HG03469 (cell line): Measurements from ENCODE around the gene SLAMF8.

Experiments
- ATAC-seq: cut with Tn5 transposase; IDR thresholded peaks from one replicate; pipeline ENCODE4 v1.9.1; 2021; ENCODE audit warnings: mild to moderate bottlenecking, moderate library complexity, moderate number of reproducible peaks; ENCODE audit not compliant: unreplicated experiment

Gene SLAMF8

DNA sequence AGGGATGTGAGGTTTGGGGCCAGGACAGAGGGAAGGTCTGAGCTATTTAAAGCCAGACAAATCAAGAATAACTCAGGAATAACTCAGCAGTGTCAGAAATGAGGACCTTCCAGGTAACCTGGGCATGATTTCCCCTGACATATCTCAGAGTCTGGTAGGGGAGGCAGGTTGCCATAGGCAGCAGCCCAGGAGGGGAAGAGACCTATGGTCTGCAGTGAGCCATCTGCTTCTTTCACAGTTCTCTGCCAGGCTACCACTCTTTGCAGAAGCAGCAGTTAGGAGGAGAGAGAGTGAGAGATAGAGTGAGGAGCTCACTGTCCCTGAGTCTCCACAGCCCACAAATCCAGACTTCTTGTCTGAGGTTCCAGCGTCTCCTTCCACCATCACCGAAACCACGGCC lies 42.1 kb downstream of the SLAMF8 start:
- no peak for ATAC-seq

DNA sequence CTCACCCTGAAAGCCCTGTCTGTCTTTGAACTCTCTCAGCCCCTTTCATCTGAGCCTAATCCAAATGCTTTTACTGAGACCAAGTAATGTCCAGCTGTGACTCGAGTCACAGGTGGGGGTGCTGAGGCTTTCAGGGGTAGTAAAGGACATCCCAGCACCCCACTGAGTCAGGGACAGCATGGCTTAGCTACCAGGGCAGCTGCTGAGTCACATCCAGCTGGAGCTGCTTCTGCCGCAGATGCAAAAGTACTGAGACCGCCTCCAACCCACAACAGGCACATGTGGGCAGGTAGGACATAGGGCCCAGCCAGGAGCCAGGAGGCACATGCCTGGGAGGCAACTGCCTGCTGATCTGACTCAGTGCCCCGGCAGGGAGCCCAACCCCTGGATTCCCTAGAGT lies 42.5 kb downstream of the SLAMF8 start:
- ATAC-seq = peak; percentile 67

DNA sequence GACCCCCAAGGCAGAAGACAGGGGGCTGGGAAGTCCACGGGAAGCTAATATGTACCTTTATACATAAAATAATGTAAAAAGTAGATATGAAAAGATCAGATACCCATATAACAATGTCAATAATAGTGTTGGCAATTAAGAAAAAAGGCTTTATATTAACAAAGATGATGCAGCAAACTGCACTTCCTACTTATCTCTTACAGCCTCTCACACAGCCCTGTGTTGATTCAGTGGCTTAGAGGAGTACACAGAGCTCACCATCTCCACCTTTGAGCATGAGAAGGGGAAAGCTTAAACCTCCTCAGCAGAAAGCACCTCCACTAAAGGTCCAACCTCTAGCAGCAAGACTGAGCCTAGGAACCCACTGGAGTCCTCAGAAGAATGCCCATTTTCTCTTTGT lies 42.9 kb downstream of the SLAMF8 start:
- ATAC-seq = no peak

DNA sequence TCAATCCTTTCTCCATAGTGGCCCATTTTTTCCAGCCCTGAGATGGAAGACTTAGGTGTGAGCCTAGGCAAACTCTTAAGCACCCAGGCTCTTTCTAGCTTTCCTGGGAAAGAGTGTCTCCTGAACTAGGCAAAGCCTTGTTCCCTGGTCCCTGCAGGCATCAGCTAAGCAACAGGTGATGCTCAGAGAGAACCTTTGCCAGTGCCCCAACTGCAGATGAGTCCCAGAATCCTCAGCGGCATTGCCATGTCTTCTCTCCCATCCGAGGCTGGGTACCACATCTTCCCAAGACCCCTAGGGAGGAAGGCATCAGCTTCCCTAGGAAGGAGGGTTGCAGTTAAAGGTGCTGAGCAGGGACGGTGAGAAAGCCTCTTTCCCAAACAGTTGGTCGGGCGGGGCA lies 44.0 kb downstream of the SLAMF8 start:
- ATAC-seq = no peak

DNA sequence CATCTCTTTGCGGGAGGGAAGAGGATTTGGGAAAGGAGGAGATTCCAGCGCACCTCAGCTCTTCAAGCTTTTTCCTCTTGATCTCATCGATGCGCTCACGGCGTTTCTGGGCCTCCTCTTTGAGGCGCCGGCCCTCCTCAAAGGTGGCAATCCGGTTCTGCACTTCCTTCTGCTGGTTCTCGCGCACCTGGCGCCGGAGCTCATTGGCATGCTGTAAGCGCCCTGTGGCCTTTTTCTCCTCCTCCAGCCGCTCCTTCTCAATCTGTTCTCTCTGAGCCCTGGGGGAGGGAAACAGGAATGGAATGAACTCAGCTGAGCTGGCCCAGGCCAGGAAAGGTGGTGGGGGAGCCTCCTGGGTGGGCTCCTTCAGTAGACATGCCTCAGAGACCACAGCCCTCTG lies 46.2 kb downstream of the SLAMF8 start:
- ATAC-seq = no peak

GRCh38 chr1:159873530-159874143 lies 47.0 kb downstream of the SLAMF8 start:
- no peak for ATAC-seq

DNA sequence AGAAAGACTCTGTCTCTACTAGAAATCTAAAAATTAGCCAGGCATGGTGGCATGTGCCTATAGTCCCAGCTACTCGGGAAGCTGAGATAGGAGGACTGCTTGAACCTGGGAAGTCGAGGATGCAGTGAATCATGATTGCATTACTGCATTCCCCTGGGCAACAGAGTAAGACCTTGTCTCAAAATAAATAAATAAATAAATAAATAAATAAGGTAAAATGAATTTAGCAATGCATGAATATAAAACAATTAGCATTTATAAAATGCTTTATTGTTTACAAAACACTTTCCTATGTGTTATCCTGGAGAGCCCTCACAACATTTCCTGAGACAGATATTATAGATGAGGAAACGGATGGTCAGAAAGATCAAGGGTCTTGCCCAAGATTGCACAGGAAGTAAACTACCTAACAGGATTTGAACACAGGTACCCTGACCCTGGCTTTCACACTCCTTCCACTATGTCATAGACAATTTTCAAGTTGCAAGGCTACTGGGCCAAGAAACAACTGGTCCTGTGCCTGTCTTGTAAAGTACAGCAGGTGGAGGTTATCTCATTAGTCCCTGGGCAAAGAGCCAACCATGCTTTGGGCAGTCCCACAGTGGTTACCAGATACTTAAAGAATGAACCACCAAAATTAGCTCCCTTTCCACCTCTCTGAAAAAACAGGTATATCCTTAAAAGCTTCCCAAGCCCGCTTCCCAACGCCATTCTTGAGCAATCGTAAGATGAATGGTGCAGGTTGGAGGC lies 51.2 kb downstream of the SLAMF8 start:
- no peak for ATAC-seq

DNA sequence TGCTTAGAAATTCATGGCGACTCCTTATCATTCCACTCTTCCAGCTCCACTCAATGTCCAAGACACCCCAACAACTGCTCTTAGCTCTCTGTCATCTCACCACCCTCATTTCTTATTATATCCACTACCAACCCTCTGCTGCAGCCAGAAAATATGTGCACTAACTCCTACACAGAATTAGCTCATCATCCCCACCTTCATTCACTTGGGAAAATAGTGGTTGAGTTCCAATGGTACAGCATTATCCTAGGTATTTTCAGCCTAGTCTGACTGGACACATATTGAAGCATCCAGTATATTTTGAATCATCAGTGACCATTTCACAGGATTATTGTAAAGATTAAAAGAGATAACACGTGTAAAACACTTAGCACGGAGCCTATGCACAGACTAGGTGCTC lies 52.5 kb downstream of the SLAMF8 start:
- ATAC-seq = no peak

GRCh38 chr1:159879977-159880376 lies 53.3 kb downstream of the SLAMF8 start:
- no peak for ATAC-seq

- no peak for ATAC-seq
Observed at GRCh38 chr1:159880430-159880829, 53.8 kb downstream of the SLAMF8 start.

DNA sequence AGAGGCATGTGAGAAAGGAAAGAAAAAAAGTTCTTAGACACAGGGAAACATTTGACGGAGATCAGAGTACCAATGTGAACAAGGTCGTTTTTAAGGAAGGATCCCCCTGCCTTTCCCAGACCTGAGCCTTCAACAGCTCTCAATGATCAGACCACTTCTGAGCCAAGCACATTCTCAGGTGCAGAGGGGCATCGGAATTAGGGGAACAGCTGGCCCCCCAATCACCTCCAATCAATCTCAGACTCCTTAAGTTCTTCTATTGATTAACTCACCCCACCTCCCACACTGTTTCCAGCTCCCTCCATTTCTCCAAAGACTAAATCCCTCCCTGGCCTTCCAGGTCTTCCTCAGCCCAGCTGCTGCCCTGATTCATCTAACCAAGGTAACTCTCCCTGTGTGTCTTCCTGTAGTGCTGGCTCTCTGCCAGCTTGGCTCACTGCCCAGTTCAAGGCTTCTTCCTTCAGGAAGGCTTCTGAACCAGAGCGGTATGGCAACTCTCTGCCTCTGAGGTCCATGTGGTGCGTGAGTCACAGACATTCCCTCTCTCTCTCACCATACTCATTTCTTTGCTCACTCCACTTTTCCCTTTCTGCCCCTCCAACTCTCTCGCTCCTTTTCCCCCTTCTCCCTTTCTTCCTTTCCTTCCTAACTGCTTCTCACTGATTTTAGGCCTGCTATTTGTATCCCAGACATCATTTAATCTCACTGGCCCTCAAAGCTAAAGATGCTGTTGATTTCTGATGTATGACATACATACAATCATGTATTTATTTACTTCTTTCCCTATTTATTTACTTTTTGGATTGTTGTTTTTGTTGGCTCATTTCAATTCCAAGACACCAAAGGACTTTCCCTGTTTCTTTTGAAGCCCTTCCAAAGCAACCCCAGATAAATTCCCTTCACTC lies 55.2 kb downstream of the SLAMF8 start:
- ATAC-seq = no peak

- no peak for ATAC-seq
Observed at GRCh38 chr1:159882527-159882862, 55.8 kb downstream of the SLAMF8 start.

DNA sequence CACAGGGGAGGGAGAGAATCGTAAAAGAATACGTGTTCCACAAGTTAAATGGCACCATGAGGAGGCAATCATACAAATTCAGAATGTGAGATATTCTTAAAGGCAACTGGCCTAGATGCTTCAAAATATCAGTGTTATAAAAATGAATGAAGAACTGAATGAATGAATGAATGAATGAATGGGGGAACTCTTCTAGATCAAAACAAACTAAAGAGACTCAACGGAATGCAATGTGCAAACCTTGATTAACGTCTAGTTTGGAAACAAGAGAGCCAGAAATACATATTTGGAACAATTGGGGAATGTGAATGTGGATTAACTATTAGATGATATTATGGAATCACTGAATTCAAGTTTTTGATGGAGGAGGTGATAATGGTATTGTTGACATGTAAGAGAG lies 56.5 kb downstream of the SLAMF8 start:
- ATAC-seq = no peak

GRCh38 chr1:159884296-159884695 lies 57.6 kb downstream of the SLAMF8 start:
- no peak for ATAC-seq
